NCI-H146 treated with DMSO at 0.1 percent for 48 hours (cell line): ENCODE measurements around the gene DHRS7C.

ENCODE experiments used
- DNase-seq: peaks from one replicate; lab custom pipeline; 2025; ENCODE audit not compliant: unreplicated experiment; lab: John Stamatoyannopoulos, UW

The DHRS7C gene, protein sequence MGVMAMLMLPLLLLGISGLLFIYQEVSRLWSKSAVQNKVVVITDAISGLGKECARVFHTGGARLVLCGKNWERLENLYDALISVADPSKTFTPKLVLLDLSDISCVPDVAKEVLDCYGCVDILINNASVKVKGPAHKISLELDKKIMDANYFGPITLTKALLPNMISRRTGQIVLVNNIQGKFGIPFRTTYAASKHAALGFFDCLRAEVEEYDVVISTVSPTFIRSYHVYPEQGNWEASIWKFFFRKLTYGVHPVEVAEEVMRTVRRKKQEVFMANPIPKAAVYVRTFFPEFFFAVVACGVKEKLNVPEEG

DNA sequence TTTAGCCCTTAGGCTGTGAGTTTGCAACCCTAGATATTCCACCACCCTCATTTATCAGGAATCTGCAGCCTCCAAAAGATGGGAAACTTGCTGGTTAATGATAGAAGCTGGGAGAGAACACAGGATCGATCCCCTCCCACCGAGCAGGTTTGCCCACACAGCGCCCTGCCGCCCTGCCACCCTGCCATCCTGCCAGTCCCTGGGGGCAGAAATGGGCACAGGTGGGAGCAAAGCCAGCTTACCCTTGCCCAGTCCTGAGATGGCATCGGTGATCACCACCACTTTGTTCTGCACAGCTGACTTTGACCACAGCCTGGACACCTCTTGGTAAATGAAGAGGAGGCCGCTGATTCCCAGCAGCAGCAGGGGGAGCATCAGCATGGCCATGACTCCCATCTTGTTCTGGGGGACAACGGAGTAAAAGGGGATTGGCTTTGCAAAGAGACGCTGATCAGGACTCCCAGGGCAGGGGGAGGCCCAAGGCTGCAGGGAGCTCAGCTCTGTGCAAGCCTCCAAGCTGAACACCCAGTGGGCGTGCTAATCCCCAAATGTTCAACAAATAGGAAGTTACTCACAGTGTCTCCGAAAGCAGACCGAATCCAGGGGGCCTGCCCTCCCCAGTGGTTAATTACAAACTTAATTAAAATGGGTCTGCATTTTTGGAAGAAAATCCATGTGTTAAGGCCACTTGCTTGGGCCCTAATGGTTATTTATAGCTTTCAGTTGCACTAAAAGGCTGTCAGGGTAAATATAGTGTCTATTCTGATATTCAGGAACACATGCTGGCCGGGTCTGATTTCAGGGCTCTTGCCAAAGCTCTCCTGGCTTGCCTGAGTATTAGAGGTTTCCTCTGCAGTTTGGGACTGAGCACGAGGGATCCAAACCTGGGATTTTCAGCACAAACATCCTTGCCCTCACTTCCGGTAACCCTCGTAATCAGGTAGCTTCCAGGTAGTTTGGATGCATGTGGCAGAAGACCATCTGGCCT lies at the start of gene DHRS7C:
DHRS7C (minus strand) TSS at position 704 of the 988 bp plus-strand sequence; CDS start at position 396, 308 bp downstream.
- DNase-seq, result no peak

DNA sequence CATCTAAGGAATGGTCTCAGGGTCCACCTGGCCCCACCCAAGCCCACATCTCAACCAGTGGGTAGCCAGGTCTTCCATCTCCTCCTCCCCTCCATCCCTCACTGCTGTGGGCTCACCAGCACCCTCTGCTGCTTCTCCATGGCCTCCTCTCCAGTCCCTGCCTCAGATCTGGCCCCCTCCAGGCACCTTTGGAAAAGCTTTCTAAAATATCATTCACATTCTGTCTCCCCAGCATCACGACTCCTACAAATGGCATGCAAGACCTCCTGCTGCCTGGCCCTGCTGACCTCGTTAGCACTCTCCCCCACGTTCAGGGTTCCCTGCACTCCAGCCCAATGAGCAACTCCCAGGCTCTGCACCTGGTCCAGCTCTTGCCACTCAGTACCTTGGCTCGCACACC lies 48.0 kb upstream of the DHRS7C start:
- no peak for DNase-seq

DNA sequence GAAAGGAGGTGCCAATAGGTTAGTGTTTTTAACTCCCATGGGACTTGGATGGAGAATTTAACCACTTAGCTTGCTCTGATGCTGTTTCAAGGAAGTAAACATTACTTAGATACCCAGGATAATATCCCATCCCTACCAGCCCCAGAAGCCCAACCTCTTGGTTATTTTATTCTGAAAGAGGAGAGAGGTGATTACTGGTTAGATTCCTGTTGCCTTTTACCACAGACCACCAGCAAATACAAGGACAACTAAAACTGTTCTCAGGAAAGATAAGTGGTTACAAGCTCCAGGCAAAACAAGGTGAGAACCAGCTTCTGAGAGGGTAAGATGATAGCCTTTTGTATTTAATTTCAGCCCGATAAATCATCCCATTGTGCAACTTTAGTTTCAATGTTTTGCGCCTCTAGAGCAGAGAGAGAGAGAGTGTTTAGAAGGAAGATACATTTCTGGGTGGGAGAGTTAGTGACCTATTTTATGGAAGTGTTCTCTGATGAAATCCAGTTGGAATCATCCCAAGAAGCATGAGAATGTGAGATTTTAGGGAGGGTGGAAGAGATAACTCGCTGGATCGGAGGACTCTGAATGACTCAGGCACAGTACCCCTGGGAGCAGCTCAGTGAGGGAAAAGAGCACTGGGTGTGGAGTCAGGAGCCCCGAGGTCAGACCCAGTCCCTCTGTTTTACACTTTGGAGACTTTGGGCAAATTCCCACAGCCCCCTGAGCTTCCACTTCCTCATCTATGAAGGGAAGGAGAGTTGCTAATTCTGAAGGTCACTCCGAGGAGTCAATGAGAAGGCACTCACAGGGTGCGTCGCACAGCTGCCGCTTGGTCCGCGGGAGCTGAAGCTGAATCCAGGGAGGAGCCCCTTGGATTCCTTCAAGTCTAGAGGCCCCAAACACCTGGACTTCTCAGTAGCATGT lies 46.4 kb upstream of the DHRS7C start:
- no peak for DNase-seq

DNA sequence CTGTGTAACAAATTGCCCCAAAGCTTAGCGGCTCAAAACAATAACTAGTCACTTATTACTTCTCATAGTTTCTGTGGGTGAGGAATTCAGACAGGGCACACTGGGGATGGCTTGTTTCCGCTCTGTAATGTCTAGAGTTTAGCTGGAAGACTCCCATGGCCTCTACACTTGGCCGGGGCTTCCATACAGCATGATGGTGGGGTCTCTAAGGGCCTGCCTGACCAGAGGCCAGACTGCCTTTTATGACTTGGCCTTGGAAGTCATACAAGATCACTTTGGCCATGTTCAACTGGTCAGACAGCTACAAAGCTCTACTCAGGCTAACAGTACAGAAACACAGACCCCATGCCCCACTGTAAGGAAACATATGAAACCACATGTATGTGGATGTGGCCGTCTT lies 42.5 kb upstream of the DHRS7C start:
- no peak for DNase-seq

DNA sequence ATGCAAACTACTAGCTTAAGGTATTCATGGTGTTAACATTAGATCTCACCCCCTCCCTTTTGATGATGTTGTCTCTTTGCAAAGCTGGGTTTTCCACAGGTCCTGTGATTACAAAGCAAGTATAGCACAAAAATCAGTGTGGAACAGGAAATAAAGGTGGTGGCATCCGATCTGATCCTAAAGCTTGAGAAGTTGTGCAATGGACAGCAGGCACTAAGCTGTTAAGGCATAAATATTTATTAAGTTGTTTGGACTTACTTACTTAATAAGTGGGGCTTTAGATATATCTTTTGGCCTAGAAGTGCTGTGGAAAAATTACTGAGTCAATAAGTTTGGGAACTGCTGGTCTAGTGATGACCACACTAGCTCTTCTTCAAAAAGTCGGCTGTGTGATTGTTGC lies 39.3 kb upstream of the DHRS7C start:
- DNase-seq, result no peak

DNA sequence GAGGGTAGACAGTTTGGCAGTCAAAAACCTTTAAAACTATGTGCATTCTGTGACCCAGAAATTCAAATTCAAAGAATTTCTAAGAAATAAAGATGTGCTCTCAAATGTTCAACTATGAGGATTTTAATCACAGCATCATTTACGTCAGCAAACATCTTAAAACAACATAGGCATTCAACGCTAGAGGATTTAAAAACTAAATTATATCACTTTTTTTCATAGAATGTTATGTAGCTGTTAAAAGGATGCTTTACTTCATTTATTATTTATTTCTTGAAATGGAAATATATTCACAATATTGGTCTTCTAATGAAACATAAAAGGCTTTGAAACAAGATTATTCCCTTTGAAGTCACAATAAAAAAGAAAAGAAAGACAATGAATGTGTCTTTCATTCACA lies 38.0 kb upstream of the DHRS7C start:
- DNase-seq, result no peak

DNA sequence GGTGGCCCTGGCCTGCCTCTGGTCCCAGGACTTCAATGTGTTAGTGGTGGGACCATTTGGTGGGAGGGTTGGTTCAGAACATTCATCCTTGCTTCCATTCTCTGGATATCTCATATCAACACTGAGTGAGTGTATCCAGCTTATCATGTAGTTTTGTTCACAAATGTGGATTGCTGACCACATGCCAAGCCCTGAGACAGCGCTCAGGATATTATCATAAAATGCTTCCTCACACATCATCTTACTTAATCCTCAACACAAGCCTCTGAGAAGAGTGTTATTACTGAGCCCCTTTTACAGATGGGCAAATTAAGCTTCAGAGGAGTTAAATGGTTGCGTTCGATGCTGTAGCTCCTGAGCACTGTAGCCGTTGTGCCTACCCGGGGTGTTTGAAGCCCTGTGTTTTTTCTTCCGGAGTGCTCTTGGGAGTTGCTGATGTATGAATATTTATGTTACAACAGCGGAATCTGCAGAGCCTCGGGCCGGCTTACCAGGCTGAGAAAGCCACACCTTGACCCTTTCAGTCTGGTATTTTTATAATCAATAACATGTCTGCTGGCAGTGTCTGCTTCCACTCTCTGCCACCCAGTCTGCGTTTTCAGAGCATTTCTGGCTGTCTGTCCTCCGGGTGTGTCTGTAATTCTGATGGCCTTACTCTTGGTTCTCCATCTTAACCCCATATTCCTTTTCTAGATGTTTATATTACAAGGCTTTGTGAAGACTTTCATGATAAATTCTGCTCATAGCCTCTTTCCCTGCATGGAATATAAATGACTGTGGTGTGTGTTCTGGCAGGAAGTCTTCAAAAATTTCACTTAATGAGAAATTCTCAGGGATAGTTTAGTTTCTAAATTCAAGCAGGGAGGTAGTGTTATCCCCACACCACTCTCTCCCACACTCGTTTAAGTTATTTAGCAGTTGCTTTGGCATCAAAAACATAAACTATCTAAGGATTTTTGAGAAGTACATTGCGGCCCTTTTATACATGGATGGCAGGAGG lies 37.2 kb upstream of the DHRS7C start:
- DNase-seq, result no peak

DNA sequence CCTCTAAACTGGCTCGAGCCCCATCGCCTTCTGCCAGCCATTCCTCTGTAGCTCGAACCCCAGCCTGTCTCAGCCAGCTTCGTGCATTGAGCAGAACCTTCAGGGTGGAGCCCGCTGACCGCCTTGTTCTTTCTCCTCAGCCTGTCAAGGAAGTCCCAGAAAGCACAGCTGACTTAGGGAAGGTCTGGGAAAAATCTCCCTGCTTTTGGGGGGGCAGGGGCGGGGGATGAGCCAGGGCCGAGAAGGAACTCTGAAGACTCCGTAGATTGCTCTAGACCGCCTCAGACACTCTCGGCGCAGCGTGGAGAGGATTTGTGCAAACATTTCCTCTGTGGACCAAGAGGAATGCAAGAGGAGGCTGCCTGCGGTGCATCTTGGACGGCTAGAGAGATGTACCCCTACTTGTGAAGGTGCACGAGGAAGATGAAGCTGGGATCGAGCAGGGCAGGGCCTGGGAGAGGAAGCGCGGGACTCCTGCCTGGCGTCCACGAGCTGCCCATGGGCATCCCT lies 34.3 kb upstream of the DHRS7C start, which contains the start of gene GLP2R:
GLP2R (plus strand) TSS at position 284 of the 510 bp plus-strand sequence; CDS start at position 424, 140 bp downstream.
- no peak for DNase-seq

DNA sequence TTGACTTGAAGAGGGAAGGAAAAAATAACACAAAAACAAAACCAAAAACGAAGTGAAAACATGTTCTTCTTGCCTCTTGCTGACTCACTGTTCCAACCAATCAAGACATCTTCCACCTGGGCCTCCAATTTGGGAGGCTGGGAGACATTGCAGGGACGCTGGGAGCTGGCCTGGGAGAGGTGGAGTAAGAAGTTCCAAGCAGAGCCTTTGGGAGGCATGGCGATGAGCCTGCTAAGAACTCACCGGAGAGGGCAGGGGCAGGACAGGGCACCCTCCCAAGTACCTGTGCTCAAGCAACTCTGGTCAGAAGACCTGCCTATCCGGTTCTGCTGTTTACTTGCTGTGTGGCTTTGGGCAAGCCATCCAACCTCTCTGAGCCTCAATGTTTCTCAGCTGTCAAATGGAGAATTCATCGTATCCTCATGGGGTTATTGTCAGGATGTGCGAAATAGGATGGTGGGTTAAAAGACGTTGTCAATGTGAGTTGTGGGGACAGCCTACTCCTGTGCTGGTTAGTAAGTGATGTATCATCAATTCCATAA lies 33.5 kb upstream of the DHRS7C start:
- no peak for DNase-seq

DNA sequence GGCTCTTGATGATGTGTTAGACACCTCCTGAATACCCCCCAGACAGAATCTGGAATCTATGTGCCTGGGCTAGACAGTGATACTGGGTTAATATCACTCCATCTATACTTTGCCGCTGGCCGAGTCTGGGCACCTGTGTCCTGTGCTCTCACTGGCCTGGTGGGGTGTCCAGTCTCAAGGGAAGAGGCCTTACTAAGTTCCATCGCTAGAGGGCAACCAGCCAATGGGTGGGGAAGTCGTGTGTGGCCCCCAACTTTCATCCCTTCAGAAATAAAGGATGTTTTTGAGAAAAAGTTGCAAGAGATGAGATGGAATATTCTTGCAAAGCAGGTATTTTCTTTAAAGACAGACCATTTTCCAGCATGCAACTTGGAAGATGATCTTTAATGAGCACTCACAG lies 32.7 kb upstream of the DHRS7C start:
- DNase-seq, result no peak

DNA sequence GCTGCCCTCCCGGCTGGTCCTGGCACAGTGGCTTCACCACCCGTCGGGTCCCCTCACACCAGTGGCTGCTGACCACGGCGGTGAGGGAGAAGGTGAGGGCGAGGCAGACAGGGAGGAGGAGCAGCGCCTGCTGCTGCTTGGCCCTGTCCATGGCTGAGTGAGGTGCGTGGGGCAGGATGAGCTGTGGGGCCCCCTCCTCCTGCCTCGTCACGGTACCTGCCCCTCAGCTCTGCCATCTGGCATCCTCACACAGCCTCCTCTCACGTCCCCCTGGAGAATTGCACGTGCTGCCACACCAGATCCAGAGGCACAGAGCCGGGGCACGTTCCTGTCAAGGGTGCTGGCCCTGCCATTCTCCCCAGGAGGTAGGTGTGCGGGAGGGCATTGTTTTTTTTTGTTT lies 30.5 kb upstream of the DHRS7C start, which contains the start of gene GSG1L2:
GSG1L2 (minus strand) TSS at position 159 of the 400 bp plus-strand sequence; CDS start at position 151, 8 bp downstream.
- no peak for DNase-seq

DNA sequence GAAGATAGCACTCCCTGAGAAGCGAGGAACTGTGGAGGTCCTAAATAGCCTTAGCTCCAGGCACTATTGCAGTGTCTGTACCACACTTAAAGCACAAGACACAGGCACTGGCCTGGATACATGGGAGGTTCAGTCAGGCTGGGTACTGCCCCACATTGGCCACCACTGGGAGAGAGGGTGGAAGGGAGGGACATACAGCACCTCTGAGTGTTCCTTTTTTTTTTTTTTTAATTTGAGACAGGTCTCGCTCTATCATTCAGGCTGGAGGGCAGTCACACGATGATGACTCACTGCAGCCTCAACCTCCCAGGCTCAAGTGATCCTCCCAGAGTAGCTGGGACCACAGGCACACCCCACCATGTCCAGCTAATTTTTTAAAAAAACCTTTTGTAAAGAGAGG lies 29.1 kb upstream of the DHRS7C start:
- no peak for DNase-seq

DNA sequence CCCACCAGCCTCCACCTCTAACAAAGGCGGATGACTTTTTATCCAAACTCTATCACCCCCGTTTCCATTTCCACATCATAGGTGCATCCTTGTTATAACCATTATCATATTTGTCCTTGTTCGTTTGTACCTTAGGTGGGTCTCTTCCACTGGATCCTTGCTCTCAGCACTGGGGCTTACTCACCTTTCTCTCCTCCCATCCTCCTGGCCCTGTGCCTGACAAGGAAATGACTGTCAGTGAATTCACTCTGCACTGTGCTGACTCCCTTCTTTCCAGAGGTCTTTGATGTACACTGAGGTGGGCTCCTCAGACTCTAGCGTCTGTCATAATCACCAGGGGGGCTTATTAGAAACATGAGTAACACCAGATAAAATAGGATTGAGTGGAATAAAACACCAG lies 27.4 kb upstream of the DHRS7C start:
- no peak for DNase-seq

DNA sequence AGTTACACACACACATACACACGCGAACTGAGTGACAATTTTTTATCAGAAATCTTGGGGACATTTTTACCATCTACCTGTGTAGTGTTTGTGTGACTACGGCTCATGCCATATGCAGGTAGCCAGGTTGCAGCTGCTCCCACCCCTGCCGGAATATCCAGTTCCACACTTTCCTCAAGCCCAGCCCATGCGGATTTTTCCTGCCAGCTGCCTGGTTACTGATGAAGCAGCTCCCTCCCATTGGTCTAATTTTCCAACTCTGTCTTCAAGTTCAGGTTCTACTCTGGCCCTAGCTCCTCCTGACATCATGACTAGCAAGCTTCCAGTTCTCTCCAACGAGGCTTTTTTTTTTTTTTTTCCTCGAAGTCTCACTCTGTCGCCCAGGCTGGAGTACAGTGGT lies 25.7 kb upstream of the DHRS7C start:
- no peak for DNase-seq

DNA sequence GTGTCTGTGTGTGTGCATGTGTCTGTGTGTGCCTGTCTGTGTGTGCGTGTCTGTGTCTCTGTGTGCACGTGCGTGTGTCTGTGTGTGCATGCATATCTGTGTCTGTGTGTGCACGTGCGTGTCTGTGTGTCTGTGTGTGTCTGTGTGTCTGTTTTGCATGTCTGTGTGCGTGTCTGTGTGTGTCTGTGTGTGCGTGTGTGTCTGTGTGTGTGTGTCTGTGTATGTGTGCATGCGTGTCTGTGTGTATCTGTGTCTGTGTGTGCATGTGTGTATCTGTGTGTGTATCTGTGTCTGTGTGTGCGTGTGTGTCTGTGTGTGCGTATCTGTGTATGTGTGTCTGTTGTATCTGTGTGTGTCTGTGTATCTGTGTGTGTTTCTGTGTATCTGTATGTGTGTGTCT lies 25.1 kb upstream of the DHRS7C start:
- no peak for DNase-seq

DNA sequence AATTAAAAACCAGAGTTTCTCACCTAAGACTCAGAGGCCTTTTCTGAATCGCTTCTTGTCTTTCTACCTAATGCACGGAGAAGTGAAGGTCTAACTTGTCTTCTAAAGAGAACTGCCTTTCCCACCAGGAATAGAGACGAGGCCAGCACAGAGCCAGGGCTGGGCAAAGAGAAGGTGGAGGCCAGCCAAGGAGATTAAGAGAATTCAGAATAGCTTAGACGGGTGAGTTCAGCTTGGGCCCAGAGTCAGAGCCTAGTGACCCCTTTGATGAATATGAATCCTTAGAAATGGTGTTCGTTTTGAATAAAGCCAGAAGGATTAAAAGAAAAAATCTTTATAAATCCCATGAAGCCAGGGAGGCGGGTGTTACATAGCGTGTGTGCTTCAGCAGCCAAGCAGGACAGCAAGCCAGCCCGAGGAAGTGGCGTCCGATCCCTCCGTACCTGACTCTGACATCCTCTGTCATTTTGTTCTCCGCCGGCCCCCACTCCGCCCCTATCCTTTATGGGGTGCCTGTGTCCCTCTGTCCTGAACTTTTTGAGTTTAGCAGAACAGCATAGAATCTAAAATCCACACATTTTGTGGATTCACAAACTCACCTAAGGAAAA lies 23.0 kb upstream of the DHRS7C start:
- no peak for DNase-seq

DNA sequence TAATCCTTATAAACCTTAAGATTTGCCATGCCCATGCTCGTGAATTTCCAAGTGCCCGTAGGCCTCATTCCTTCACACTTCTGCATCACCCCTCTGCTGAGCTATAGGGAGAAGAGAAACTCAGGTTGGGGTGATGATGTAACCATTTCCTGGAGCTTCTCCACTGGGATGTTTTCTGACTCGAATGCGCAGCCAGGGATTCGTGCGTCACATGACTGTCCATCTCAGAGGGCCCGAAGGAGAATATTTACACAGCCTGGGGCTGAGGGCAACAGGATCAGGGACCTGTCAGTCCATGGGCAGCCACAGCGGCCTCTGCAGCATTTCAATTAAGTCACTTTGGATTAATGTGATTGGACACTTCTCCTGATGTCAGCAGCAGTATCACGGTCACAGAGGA lies 21.8 kb upstream of the DHRS7C start:
- DNase-seq, result no peak

DNA sequence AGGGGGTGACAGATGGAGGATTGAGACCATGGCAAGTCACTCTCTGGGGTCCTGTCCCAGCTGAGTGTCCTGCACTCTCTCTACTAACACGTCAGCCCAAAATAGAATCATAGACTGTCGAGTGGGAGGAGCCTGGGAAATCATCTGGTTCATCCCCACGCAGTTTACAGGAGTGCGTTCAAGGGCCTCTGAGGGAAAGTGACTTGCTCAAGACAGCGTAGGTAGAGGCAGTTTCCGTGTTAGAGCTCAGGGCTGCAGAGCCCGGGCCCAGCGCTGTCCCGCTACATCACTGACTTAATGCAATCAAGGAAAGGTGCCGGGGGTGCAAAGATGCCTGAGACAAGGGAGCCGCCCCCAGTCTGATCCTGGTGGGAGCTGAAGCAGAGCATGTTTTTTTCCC lies 20.1 kb upstream of the DHRS7C start:
- DNase-seq, result no peak

DNA sequence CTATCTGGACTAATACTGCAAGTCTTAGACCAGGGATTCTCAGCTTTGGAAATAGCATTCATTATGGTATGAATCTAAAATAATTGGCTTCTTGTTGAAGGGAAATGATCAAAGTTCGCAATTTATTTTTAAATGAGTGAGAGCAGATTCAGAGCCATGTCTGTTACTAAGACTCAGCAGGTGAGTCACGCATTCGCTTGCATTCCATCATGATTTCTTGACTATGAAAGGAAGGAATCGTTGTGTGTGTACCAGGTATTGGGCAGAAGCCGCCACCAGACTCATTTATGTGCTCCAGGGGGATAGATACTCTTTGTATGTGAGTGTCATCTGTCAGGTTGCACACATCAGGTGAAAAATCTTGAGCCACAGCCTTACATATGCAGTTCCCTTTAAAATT lies 19.7 kb upstream of the DHRS7C start:
- DNase-seq, result no peak
